Activated CD8-positive, alpha-beta memory T cell treated with anti-CD3 and anti-CD28 coated beads, Interleukin-2, amount 50 U/mL, for 4 hours (primary cell): ENCODE data around the gene ZNF648.
"Not testable (repeated sequence)": the region's sequence is repeated elsewhere in the genome, so short reads cannot be mapped to it uniquely, and the experiment has no call there.

Experiments used
- DNase-seq: peaks from one replicate; pipeline ENCODE4 v3.0.0-alpha.2; 2020

The ZNF648 gene, protein sequence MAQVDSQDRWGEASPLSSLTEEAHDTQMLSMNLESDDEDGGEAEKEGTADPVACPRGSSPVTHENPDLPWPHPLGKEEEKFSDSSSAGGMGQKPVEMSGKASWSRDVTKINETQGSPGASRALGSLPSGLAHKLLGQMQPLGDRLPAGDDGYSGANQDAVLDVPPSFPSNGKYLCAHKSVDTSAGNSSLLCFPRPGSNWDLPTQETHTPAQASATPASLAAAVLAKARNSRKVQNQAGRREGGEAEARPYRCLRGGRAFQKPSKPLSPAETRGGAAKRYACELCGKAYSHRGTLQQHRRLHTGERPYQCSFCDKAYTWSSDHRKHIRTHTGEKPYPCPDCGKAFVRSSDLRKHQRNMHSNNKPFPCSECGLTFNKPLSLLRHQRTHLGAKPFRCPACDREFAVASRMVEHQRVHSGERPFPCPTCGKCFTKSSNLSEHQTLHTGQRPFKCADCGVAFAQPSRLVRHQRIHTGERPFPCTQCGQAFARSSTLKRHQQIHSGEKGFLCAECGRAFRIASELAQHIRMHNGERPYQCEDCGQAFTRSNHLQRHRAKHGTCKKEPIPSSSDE

DNA sequence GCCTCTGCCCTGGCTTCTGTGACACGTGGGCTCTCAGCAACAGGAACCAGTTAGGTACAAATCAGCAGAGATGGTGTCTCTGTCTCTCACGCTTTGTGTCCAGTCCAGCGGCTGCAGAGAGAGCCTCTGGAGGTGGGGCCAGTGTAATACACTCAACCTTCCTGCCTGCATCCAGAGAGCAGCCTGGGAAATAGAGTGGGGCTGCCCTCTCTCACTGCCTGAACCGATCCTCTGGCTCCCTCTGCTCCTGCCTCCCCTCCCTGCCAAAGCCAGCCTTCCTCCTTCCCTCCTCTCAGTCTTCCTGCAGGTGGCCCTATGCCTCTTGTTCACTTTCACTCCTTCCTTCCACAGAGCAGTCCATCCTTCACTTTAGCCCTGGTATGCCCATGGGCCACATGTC lies at the start of gene ZNF648:
TSS of gene ZNF648 (minus strand) at position 119 of the 400 bp plus-strand sequence. CDS start 3,702 bp downstream, outside the sequence.
- no peak for DNase-seq

DNA sequence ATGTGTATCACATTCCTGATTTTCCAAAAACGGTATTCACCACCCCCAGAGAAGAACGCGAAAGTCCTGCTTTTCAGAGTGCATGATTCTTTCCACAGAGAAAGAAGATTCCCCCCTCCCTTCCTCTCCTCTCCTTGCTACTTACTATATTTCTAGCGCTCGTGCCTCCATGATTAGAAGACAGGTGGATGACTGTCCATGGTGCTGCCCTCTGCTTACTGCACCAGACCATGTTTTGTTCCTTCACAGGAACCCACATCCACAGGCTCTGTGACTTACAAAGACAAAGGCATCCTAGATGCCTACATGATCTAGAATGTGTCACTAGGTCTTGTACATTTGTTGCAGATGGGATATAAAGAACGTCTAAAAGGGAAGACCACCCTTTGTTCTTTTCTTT lies 49.1 kb upstream of the ZNF648 start:
- no peak for DNase-seq

DNA sequence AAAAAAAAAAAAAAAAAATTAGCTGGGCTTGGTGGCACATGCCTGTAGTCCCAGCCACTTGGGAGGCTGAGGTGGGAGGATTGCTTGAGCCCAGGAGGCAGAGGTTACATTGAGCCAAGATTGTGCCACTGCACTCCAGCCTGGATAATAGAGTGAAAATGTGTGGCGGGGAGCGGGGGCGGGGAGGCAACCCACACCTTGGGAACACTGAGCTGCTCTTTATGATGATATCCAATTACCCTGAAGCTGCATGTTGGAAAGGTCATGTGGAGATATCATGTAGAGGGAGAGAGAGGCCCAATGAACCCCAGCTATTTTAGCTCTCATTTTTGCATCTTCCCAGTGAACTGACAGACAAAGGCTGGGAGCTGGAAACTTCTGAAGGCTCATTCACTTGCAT lies 48.3 kb upstream of the ZNF648 start:
- no peak for DNase-seq

DNA sequence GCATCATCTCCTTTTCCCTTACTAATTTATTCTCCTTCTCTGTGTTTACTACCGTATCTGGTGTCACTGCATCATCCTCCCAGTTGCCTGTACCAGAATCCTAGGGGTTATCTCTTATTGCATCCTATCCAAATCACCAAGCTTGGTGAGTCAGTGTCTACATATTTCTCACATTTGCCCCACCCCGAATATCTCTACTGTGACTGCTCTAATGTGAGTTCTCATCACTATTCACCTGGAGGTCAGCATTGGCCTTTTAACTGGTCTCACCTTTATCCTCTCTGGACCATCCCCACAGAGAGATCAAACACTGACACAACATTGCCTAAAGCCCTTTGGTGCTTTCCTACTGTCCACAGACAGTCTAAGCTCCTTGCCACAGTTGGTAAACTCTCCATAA lies 45.7 kb upstream of the ZNF648 start:
- DNase-seq, result no peak

DNA sequence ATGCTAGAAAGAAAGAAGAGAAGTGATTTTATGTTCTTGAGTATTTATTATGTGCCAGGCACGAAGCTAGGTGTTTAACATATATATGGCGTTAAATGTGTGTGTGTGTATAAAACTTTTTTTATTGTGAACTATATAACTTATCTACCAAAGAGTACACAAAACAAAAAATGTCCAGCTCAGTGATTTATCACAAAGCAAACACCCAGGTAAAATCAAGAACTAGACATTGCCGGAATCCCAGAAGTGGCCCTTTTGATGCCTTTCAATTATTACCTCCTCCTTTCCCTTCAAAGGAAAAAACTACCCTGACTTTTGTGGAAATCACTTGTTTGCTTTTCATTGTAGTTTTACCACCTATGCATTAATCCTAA lies 40.5 kb upstream of the ZNF648 start:
- DNase-seq, result no peak

DNA sequence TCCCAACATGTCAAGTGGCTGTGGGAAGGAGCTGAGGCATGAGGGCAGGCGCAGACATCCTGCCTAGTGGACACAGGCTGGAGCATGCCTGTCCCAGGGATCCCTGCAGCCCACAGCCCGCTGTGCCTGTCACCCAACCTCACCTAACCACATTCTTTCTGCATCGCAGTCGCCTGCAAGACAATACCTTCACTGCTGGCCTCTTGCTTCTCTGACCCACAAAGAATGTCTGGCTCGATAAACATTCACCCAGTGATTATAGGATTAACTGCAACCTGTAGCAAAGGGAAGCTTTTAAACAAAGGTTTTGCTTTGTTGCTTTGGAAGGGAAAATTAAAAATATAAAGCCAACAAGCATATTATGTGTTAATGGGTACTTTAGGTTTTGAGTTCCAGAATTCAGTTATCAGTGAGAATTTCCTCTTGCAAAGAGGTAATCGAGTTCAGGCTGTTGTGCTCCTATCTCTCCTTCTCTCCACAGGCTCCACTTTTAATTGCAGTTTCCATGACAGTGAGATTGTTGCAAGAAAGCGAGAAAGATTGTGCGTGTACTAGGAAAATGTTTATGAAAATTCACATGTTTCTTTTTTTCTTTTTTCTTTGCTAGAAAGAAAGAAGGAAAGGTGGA lies 40.0 kb upstream of the ZNF648 start:
- DNase-seq, result no peak

DNA sequence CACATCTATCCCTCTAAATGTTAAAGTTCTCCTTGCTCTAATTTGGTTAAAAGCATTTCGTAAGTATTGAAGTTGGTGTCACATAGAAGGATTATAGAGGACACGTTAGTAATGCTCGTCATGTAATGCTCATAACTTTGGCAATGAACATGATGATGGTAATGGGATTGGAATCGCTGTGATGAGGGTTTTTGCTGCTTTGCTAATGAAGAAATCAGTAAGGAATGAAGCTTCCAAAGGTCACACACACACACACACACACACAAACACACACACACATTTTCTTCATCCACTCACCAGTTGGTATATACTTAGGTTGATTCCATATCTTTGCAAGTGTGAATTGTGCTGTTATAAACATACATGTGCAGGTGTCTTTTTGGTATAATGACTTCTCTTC lies 36.8 kb upstream of the ZNF648 start:
- DNase-seq, result no peak

DNA sequence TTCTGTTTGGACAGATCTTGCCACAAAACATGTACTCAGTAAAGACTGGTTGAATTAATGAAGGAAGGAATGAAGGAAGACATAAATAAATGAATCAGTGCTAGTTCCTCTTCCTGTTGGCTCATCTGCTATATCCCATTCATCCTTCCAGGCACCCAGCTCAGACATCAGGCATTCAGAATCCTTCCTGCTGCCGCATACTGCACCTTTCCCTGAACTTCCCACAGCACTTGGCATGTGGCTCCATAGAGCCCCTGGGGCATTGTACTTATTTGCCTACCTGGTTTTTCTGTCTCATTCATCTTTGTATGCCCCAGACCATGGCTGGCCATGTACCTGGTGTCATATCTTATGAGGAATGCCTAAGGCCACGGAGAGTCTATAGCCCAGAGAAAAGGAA lies 34.4 kb upstream of the ZNF648 start:
- DNase-seq, result no peak

DNA sequence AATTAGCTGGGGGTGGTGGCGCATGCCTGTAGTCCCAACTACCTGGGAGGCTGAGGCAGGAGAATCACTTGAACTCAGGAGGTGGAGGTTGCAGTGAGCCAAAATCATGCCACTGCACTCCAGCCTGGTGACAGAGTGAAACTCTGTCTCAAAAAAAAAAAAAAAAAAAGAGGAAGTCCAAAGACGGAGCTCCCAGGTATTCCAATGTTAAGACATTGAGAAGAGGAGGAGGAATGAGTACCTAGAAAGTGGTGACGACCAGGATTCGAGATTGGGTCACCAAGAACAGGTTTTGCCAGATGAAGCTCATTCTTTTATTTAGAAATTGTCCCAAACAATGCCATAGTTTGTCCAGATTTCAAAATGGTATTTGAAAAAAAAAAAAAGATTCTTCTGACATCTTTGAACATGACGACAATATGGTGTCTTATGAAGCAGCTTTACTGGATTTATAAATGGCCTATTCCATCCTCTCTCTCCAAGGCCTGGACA lies 33.0 kb upstream of the ZNF648 start:
- not testable (repeated sequence) for DNase-seq

DNA sequence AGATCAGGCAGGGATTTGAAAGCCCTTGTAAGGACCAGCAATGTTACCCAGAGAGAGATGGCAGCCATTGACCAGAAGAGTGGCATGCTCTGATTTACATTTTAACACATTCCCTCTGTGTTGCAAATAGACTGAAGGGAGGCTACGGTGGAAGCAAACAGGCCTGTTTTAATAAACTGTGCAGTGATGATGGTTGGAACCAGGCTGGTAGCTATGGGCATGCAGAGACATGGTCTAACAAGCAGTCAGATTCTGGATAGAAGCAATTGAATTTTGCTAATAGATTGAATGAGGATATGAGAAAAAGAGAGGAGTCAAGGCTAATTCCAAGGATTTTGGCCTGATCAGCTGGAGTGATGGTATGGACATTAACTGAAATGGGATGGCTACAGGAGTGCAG lies 32.3 kb upstream of the ZNF648 start:
- DNase-seq, result no peak

DNA sequence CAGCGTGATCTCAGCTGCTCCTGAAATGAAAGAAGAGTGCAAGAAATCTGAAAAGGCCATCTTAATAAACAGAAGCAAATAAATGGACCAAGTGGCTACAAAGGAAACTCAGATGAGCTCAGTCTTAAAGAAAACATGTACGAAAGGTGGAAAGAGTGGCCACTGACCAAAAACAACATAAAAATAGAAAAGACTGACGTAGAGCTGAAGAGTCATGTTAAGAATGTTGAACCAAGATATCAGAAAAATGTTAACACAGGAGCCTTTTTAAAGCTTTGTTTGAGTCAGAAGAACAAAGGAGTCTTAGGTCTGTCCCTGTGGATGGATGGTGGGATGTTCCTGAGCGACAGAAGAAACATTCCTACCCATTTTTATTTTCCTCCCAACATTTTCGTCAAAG lies 30.8 kb upstream of the ZNF648 start:
- no peak for DNase-seq

DNA sequence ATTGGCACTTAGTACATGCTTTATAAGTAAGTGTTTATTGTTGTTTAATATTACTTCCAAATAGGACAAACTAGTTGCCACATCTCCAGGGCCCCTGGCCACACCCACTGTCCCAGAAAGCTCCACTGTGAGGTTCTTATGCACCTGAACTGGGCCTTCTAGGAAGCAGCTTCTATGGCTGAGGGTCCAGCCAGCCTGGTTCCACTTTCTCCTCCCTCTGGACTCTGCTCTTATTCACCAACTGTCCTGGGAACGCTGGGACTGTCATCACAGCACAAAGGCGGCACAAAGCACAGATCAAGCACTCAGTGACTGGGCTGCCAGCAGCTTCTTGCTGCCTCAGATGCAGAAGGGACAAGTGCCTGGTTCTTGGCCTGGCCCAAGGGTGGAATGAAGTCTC lies 29.6 kb upstream of the ZNF648 start:
- no peak for DNase-seq

DNA sequence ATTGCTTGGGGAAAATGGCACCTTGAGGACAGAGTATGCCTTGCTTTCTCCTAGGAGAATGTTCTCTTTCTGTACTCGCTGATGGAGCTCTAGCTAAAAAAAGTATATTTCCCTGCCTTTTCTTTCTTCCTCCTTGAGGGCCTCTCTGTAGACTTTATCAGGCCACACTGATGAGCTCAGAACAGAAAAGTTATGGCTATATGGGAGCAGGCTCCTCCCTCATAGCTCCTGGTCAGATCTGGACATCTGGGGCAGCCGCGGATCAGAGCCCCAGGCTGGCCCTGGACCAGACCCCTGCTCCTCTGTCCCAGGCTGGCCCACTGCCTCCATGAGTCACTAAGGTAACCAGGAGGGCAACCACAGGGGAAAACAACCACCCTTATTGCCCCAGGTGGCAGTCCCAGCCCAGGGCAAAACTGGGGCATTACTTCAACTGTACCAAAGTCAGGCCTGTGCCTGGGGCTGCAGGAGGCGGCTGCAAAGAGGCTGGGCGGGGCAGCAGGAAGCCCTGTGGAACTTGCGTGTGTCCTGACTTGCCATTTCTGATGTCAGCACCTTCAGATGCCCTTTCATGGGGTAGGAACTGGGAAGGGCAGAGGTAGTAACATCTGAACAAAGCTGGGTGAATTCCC lies 26.3 kb upstream of the ZNF648 start:
- no peak for DNase-seq

DNA sequence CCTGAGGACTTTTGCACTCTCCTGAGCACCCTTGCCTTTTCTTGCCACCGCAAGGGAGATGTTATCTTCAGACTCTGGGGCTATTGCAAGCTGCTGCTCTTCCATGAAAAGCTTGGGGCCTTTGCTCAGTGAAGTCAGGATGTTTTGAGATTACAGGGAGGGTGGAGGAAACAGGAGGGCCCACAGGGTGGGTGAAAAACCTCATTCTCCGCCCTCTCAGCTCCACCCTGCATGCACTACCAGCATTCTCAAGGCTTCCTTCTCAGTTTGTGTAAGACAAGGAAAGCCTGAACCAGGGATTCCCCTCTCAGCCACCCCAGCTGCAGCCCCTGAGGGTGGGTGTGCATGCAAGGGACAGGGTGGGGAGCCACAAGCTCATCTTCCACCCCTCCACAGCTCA lies 25.8 kb upstream of the ZNF648 start:
- DNase-seq, result no peak

DNA sequence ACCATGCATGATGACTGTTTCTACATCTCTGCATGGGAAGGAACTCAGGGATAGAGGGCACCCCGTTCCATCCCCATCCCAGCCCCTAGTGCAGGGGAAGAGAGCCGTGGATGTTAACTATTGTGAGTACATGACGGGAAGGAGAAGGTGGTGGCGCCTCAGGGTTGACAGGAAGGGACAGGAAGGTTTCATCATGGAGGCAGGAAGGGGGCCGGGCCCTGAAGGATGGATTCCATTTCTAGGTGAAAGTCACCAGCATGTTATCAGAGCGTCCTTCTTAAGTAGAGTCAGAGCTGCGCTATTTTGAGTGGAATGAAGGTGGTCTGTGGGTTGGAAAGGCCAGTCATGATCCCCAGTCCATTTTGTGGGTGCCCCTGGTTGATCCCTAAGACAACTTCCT lies 25.1 kb upstream of the ZNF648 start:
- no peak for DNase-seq

DNA sequence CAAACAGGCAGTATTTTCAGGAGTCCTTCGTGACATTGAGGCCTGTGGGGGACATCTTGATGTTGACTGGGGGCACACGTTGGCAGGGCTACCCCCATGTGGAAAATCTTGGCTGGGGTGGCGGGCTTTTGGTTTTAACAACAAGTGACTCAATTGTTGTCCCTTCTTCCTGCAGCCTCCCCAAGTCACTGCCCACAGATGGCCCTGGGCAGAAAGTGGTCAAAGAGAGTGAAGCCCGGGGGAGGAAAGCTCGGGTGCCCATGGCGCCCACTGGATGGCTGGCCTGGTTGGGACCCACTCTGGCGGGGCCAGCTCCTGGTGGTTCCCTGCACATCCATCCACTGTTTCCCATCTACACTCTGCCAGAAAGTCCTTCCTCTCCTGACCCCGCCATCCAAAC lies 24.6 kb upstream of the ZNF648 start:
- no peak for DNase-seq

DNA sequence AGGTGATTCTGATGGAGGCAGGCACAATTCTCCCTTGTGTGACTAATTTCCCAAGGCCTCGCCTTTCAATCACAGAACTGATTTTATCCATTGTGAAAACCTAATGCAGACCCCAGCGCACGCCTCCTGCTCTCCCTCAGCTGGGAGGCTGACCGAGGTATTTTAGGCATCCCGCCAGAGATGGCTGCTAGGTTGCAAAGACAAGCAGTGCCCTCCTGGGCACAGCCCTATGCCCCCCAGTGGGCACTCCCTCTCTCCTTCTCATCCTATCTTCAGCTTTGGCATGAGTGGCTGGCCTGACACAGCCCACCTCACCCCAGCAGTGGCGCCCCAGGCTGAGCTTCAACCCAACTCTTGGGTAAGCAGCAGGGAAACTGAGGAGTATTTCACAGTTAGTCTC lies 24.2 kb upstream of the ZNF648 start:
- DNase-seq, result no peak

DNA sequence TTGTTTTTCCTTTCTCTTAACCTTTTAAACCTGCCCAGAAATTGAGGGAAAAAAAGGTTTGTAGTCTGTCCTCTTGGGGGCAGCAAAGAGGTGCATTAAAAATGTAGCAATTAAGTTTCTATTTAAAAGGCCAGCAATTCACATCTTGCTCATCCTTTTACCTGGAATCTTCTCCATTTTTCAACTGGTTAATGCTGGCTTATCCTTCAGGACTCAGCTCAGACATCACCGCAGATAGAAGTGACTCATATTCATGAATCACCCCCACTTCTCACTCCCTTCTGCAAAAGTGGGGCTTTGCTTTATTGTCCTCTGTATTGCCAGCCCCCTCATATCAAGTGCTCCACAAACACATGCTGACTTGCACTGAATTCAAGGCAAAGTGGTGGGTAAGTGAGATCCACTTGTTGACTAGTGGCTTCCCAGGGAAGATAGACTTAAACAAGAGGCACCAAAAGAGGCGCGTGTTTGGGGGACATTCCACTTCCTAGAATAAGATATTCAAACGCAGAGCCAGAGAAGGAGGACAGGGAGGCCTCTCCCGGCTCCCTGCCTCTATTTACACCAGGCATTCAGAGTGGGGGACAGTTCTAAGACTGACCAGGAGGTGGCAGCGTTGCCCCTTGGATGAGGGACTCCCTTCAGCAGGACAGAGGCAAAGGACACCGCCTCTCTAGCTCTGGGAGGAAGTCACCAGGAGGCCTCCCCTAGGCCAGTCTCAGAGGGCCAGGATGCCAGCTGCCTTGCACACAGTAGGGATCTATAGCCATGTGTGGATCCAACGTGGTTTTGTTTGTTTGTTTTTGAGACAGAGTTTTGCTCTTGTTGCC lies 23.2 kb upstream of the ZNF648 start:
- peak; percentile 65 for DNase-seq

DNA sequence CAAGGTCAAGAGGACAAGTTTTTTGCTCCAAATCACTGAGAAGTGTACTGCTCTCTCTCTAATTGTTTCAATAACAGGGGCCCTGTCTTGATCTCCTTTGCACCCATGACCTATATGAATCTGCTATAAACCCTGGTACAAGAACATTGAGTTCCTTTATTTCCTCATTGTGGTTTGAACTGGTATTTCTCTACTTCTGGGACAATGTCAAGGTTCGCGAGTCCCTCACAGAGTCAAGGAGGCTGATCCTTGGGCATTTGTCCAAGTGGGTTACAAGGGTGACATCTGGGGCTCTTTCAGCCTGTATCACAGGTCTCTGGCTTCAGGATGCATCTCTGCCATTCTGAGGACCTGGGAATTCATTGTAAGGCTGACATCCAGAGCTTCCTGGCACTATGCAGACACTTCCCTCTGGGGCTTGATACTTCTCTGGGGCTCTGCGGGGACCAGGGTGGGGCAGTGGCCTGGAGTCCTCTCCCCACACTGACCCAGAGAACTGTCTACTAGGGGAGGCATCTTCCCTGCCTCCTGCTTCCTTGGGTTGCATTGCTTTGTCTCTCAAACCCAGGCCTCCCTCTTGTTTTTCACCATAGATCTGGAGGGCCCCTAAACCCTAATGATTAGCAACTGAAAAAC lies 22.5 kb upstream of the ZNF648 start:
- DNase-seq, result no peak

DNA sequence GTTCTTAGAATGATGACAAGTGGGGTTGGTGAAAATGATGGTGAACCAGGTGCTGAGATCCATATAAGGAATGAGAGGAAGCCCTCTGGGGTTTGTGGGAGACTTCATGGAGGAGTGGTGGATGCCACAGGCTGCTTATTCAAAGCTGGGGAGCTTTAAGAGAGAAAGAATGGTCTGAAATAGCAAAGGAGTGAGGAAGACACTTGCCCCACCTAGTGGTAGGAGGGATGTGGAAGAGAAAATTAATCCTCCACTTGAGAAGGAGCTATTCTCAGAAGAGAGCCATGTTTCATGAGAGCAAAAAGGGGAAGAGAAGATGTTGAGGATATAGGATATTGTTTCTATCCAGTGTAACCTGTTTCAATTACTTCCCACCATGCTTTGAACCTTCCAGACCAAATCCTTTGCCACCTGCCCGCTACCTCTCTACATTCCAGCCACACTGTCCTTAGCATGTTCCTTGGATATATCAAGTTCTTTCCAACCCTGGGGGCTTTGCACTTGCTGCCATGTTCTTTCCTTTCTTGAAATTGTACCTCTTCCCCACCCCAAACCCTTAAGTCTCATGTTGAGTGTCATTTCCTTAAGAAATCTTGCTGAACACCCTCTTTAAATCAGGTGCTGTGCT lies 19.6 kb upstream of the ZNF648 start:
- no peak for DNase-seq

DNA sequence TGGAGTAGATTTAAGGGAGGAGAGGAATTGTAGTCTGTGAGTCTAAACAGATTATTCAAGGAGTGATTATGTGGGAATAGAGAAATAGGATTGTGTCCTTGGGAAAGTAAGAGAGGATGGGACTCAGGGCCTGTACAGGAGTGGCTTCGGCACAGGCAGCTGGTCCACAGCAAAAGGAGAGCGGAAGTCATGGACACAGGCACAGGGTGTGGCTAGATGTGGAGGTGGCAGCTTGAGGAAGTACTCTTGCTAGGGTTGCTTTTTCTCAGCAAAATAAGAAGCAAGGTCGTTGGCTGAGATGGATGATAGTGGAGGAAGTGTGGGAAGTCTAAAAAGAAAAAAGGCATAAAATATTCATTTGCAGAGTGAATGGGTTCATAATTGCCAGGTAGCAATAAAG lies 18.5 kb upstream of the ZNF648 start:
- DNase-seq, result no peak

DNA sequence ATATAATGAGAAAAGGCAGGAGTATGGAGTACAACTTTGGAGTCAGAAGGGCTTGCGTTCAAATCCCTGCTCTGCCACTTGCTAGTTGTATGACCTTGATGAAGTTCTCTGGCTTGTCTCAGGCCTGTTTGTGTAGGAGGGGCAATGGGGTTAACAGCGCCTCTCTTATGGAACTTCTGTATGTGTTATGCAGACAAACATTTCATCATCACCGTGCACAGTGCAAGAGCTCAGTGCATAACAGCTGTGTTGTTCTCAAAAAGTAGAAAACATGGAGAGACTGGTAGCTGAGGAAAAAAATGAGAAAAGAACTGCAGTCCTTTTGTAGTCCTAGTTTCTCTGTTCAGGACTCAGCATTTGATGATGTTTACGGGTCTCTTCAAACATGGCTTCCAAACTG lies 10.4 kb upstream of the ZNF648 start:
- no peak for DNase-seq
